ENCODE results near the gene ADAM10. TPM values are rescaled to one million over a fixed set of nuclear protein-coding genes. Genes with fewer than 3 reads are reported as not detected.

Gene ADAM10
- total RNA-seq, 1 experiment from 2014 or later, result 170 TPM

- Histone ChIP-seq H3K9me3 (no peaks in the 10 kb centered on the region), H3K4me3 (ENCODE audit: low read depth, low read length) (no peak overlapping the region), H3K27me3 (replicated peaks; ENCODE audit: control insufficient read depth, insufficient read depth, low read length) (no peaks in the 10 kb centered on the region), H3K4me1 (no peaks in the 10 kb centered on the region), H3K36me3 (ENCODE audit: control insufficient read depth, insufficient read depth, low read length) (no peaks in the 10 kb centered on the region)
- peaks cover 5% of the 10 kb centered on the region for H3K4me1 Mint-ChIP-seq (ENCODE audit: low read depth, unreplicated experiment)
- H3K36me3 Mint-ChIP-seq (ENCODE audit: insufficient read depth, unreplicated experiment), result peaks cover 35% of the 10 kb centered on the region
- intact Hi-C loops (cut with micrococcal nuclease; ENCODE audit: unreplicated experiment), result no loop called here
- POLR2A ChIA-PET, result no interaction called here
- H3K4me3 Mint-ChIP-seq (ENCODE audit: unreplicated experiment), result no peak overlapping the region
- H3K27me3 Mint-ChIP-seq (ENCODE audit: insufficient read depth, unreplicated experiment), result no peaks in the 10 kb centered on the region
- TF ChIP-seq CTCF (IDR thresholded peaks at IDR 0.05; ENCODE audit: insufficient read depth in 1 of 2, low read depth in 1 of 2, low read length in 1 of 2, severe bottlenecking in 1 of 2, unreplicated experiment in 1 of 2), result no peak
- CTCF ChIA-PET, result no interaction called here
- no peaks in the 10 kb centered on the region for H3K9me3 Mint-ChIP-seq (ENCODE audit: unreplicated experiment)
- no TSS peak for BruUV-seq (replicated peaks)
- no peak for DNase-seq
- H3K27ac Mint-ChIP-seq (ENCODE audit: unreplicated experiment), result no peak overlapping the region
Observed at GRCh38 chr15:58643996-58644395, 105.5 kb downstream of the ADAM10 start.

GRCh38 chr15:58641660-58642059 is 107.8 kb downstream of the ADAM10 start:
- H3K27me3 ChIP-seq (replicated peaks; ENCODE audit: control insufficient read depth, insufficient read depth, low read length), result no peaks in the 10 kb centered on the region
- no peak overlapping the region for H3K27ac Mint-ChIP-seq (ENCODE audit: unreplicated experiment)
- H3K9me3 Mint-ChIP-seq (ENCODE audit: unreplicated experiment), result no peaks in the 10 kb centered on the region
- no peak for DNase-seq
- TF ChIP-seq CTCF (IDR thresholded peaks at IDR 0.05; ENCODE audit: insufficient read depth in 1 of 2, low read depth in 1 of 2, low read length in 1 of 2, severe bottlenecking in 1 of 2, unreplicated experiment in 1 of 2), result no peak
- CTCF ChIA-PET, result interaction anchor here (0.7 kb wide), 1 partner anchor 108 kb away, joined by 3 read pairs; no protein-coding TSS in a partner anchor
- no peak overlapping the region for H3K4me3 Mint-ChIP-seq (ENCODE audit: unreplicated experiment)
- H3K27me3 Mint-ChIP-seq (ENCODE audit: insufficient read depth, unreplicated experiment), result no peaks in the 10 kb centered on the region
- no TSS peak for BruUV-seq (replicated peaks)
- H3K9me3 ChIP-seq, result no peaks in the 10 kb centered on the region
- no peak overlapping the region for H3K4me3 ChIP-seq (ENCODE audit: low read depth, low read length)
- no peaks in the 10 kb centered on the region for H3K4me1 ChIP-seq
- intact Hi-C loops (cut with micrococcal nuclease; ENCODE audit: unreplicated experiment), result no loop called here
- H3K36me3 Mint-ChIP-seq (ENCODE audit: insufficient read depth, unreplicated experiment), result peaks cover 35% of the 10 kb centered on the region
- H3K36me3 ChIP-seq (ENCODE audit: control insufficient read depth, insufficient read depth, low read length), result no peaks in the 10 kb centered on the region
- H3K4me1 Mint-ChIP-seq (ENCODE audit: low read depth, unreplicated experiment), result peaks cover 2% of the 10 kb centered on the region
- POLR2A ChIA-PET, result interaction anchor here (0.7 kb wide), 1 partner anchor 37 kb away, joined by 3 read pairs; no protein-coding TSS in a partner anchor

- ChIA-PET POLR2A (no interaction called here), CTCF (no interaction called here)
- Histone ChIP-seq H3K4me1 (no peaks in the 10 kb centered on the region), H3K9me3 (no peaks in the 10 kb centered on the region), H3K27me3 (replicated peaks; ENCODE audit: control insufficient read depth, insufficient read depth, low read length) (no peaks in the 10 kb centered on the region), H3K36me3 (ENCODE audit: control insufficient read depth, insufficient read depth, low read length) (no peaks in the 10 kb centered on the region), H3K4me3 (ENCODE audit: low read depth, low read length) (no peak overlapping the region)
- Mint-ChIP-seq H3K4me1 (ENCODE audit: low read depth, unreplicated experiment) (no peaks in the 10 kb centered on the region), H3K27ac (ENCODE audit: unreplicated experiment) (no peak overlapping the region), H3K9me3 (ENCODE audit: unreplicated experiment) (no peaks in the 10 kb centered on the region), H3K36me3 (ENCODE audit: insufficient read depth, unreplicated experiment) (peaks cover 34% of the 10 kb centered on the region), H3K27me3 (ENCODE audit: insufficient read depth, unreplicated experiment) (no peaks in the 10 kb centered on the region), H3K4me3 (ENCODE audit: unreplicated experiment) (no peak overlapping the region)
- no TSS peak for BruUV-seq (replicated peaks)
- no peak for DNase-seq
- intact Hi-C loops (cut with micrococcal nuclease; ENCODE audit: unreplicated experiment), result no loop called here
- no peak for TF ChIP-seq CTCF (IDR thresholded peaks at IDR 0.05; ENCODE audit: insufficient read depth in 1 of 2, low read depth in 1 of 2, low read length in 1 of 2, severe bottlenecking in 1 of 2, unreplicated experiment in 1 of 2)
Observed at GRCh38 chr15:58639992-58640391, 109.5 kb downstream of the ADAM10 start.
